ENCODE data around the gene LCA5L. TPM values are rescaled to one million over a fixed set of nuclear protein-coding genes. Genes with fewer than 3 reads are reported as not detected.

LCA5L gene
- not detected for polyA plus RNA-seq

DNA sequence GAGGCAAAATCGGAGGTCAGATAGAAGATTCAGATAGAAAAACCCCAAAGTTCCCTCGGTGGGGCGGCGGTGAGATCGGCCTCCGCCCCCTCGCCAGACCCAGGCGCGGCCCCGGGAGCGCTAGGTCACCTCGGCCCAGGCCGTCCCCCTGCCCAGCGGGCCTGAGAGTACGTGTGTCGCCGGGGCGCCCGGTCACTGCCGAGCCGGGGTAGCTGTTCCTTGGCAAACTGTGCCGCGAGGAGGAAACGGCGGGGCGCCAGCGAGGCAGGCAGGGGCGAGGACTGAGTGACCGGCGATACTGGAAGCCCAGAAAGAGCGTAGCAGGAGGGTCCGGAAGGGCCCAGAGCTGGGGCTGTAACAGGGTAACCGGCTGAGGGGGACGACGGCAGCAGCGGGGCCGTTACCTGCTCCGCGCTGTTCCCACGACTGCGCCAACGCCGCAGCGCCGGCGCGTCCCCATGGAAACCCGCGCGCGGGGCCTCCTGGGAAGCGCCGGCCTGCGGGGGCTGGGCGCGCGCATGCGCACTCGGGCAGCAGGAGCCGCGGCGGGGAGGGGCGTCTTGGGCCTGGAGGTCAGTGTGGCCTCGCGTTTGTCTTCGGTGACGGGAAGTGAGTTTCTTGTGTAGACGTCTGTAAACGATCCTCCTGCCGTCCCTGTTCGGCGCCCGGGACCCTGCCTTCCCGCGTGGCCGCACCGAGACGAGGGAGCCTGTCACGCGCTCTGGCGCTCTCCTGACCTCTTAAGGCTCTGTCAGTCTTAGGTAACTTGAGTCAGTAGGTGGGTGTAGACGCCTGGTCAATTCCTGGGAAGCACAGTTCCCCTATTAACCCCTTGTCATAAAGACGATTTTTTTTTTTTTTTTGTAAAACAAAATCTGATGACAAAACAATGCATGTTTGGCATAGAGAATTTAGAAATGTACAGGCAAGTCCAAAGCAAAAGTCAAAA is at the start of gene LCA5L:
Gene LCA5L (minus strand): TSS at position 458 of the 949 bp plus-strand sequence. CDS start 17,285 bp downstream, outside the sequence.
- Mint-ChIP-seq H3K4me3 (peak within 1 kb of the TSS; percentile 89 to 99 (median 96)), H3K9me3 (no peaks in the 10 kb centered on the region), H3K27ac (peak within 1 kb of the TSS; percentile 92 to 98 (median 97)), H3K4me1 (peaks cover 10 to 16% (median 10%) of the 10 kb centered on the region in 3 donors), H3K36me3 (no peaks in the 10 kb centered on the region), H3K27me3 (peaks cover 11% of the 10 kb centered on the region)

GRCh38 chr21:39489380-39489924 is 43.9 kb upstream of the LCA5L start:
- Mint-ChIP-seq H3K36me3 (peaks cover 10% of the 10 kb centered on the region), H3K27ac (no peak overlapping the region), H3K4me1 (no peaks in the 10 kb centered on the region), H3K9me3 (peaks cover 0 to 9% (median 3%) of the 10 kb centered on the region in 3 donors), H3K4me3 (no peak overlapping the region), H3K27me3 (no peaks in the 10 kb centered on the region)

GRCh38 chr21:39484711-39485276 is 39.2 kb upstream of the LCA5L start:
- peaks cover 4% of the 10 kb centered on the region for H3K36me3 Mint-ChIP-seq
- no peaks in the 10 kb centered on the region for H3K27me3 Mint-ChIP-seq

GRCh38 chr21:39483917-39484316 is 38.3 kb upstream of the LCA5L start:
- no peaks in the 10 kb centered on the region for H3K27me3 Mint-ChIP-seq
- no peaks in the 10 kb centered on the region for H3K4me1 Mint-ChIP-seq
- H3K36me3 Mint-ChIP-seq: peaks cover 4% of the 10 kb centered on the region
- no peaks in the 10 kb centered on the region for H3K9me3 Mint-ChIP-seq
- no peak overlapping the region for H3K4me3 Mint-ChIP-seq
- no peak overlapping the region for H3K27ac Mint-ChIP-seq

More at GRCh38 chr21:39484711-39485276, 39.2 kb upstream of the LCA5L start:
- Mint-ChIP-seq H3K4me3 (no peak overlapping the region), H3K4me1 (no peaks in the 10 kb centered on the region), H3K9me3 (no peaks in the 10 kb centered on the region), H3K27ac (no peak overlapping the region)

DNA sequence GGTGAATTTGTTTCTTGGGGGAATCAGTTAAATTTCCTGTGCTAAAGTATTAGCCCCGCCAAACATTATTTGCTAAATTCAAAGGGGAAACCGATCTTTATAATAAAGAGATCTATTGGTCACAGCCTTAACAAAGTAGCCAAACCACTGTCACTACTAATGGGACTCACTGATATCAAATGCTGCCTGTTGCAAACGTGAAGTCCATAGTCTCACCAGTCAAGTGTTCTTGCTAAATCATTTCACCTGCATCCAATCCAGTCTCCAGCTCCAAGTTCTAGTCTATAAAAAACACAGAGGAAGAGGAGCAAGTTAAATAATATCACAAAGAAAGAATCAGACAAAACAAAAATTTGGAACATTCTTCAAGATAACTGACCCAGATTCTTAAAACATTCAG is 36.3 kb upstream of the LCA5L start:
- H3K4me3 Mint-ChIP-seq: no peak overlapping the region
- H3K4me1 Mint-ChIP-seq: no peaks in the 10 kb centered on the region
- no peaks in the 10 kb centered on the region for H3K27me3 Mint-ChIP-seq
- H3K36me3 Mint-ChIP-seq: peaks cover 4% of the 10 kb centered on the region
- no peak overlapping the region for H3K27ac Mint-ChIP-seq
- no peaks in the 10 kb centered on the region for H3K9me3 Mint-ChIP-seq

DNA sequence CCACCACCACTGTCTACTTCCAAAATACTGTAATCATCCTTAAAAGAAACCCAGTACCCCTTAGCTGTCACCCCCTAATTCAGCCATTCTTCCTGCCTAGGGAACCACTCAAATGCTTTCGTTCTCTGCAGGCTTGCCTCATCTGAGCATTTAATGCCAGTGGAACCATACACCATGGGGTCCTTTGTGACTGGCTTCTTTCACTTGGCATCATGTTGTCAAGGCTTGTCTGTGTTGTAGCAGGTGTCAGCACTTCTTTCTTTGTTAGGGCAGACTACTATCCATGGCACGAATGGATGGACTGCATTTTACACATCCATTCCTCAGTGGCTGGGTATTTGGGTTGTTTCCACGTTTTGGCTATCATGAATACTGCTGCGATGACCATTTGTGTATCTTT is 34.7 kb upstream of the LCA5L start:
- no peaks in the 10 kb centered on the region for H3K4me1 Mint-ChIP-seq
- H3K27ac Mint-ChIP-seq: no peak overlapping the region
- H3K4me3 Mint-ChIP-seq: no peak overlapping the region
- peaks cover 4% of the 10 kb centered on the region for H3K27me3 Mint-ChIP-seq
- H3K9me3 Mint-ChIP-seq: no peaks in the 10 kb centered on the region
- H3K36me3 Mint-ChIP-seq: peaks cover 6% of the 10 kb centered on the region

GRCh38 chr21:39479814-39480182 is 34.2 kb upstream of the LCA5L start:
- Mint-ChIP-seq H3K9me3 (no peaks in the 10 kb centered on the region), H3K4me3 (no peak overlapping the region), H3K36me3 (peaks cover 6% of the 10 kb centered on the region), H3K4me1 (no peaks in the 10 kb centered on the region), H3K27ac (no peak overlapping the region), H3K27me3 (peaks cover 4% of the 10 kb centered on the region)

GRCh38 chr21:39479164-39479813 is 33.7 kb upstream of the LCA5L start:
- Mint-ChIP-seq H3K4me3 (no peak overlapping the region), H3K36me3 (peaks cover 6% of the 10 kb centered on the region), H3K4me1 (no peaks in the 10 kb centered on the region), H3K27me3 (peaks cover 4% of the 10 kb centered on the region), H3K9me3 (no peaks in the 10 kb centered on the region), H3K27ac (no peak overlapping the region)

GRCh38 chr21:39474611-39475010 is 29.0 kb upstream of the LCA5L start:
- Mint-ChIP-seq H3K27ac (no peak overlapping the region), H3K36me3 (peaks cover 12% of the 10 kb centered on the region), H3K4me3 (no peak overlapping the region), H3K9me3 (no peaks in the 10 kb centered on the region), H3K4me1 (no peaks in the 10 kb centered on the region), H3K27me3 (peaks cover 6% of the 10 kb centered on the region)

DNA sequence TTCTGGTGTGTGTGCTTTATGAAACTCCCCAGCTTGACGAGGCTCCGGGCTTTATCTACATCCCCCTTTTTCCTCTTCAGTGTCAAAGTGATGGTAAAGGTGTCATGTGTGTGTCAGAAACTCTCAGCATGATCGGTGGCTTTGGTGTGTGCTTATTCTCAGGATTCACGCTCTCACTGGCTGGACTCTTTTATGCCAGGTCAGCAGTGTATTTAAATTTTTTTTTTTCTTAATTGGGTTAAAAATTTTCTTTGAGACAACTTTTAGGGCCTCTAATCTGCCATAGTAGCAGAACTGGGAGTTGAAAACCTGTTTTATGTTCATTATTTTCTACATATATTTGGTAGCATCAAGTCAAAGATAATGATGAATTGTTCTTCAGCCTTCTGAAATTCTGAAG is 27.2 kb upstream of the LCA5L start:
- no peaks in the 10 kb centered on the region for H3K4me1 Mint-ChIP-seq
- H3K36me3 Mint-ChIP-seq: peaks cover 10% of the 10 kb centered on the region
- no peak overlapping the region for H3K4me3 Mint-ChIP-seq
- H3K9me3 Mint-ChIP-seq: no peaks in the 10 kb centered on the region
- H3K27me3 Mint-ChIP-seq: peaks cover 6% of the 10 kb centered on the region
- H3K27ac Mint-ChIP-seq: no peak overlapping the region

DNA sequence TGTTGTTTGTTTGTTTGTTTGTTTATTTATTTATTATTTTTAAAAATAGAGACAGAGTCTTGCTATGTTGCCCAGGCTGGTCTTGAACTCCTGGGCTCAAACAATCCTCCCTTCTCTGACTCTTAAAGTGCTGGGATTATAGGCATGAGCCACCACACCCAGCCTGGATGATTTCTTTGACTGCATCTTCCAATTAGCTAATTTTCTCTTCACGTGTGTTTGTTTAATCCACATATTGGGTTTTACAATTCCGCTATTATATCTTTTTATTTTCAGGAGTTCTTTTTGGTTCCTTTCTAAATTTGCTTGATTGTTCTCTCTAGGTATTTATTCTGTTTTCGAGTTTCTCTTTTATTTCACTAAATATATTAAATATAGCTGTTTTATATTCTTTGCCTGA is 26.0 kb upstream of the LCA5L start:
- Mint-ChIP-seq H3K27ac (no peak overlapping the region), H3K27me3 (peaks cover 6% of the 10 kb centered on the region), H3K4me3 (no peak overlapping the region), H3K36me3 (peaks cover 12% of the 10 kb centered on the region), H3K9me3 (no peaks in the 10 kb centered on the region), H3K4me1 (no peaks in the 10 kb centered on the region)

GRCh38 chr21:39468559-39468958 is 23.0 kb upstream of the LCA5L start:
- peaks cover 16% of the 10 kb centered on the region for H3K36me3 Mint-ChIP-seq
- H3K9me3 Mint-ChIP-seq: peaks cover 0 to 3% (median 2%) of the 10 kb centered on the region in 3 donors
- no peak overlapping the region for H3K4me3 Mint-ChIP-seq
- H3K27me3 Mint-ChIP-seq: peaks cover 2% of the 10 kb centered on the region
- H3K4me1 Mint-ChIP-seq: no peaks in the 10 kb centered on the region
- H3K27ac Mint-ChIP-seq: no peak overlapping the region

DNA sequence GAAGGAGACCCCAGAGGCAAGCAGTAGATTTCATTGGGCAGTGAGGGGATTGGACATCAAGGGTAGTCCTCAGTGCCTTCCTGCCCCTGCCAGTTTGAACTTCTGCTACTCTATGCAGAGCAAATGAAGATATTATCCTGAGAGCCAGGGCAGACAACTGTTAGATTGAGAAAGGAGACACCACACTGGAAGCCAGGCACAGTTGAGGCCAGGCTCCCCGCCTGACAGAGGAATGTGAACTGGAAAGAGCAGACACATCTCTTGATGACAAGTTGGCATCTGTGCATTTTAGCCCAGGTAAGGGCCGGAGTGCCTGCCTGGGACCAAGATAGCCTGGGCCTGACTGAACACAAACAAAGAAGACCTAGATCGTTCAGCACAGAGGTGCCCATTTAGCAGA is 22.2 kb upstream of the LCA5L start:
- Mint-ChIP-seq H3K27me3 (no peaks in the 10 kb centered on the region), H3K4me3 (no peak overlapping the region), H3K4me1 (no peaks in the 10 kb centered on the region), H3K9me3 (peaks cover 0 to 3% (median 2%) of the 10 kb centered on the region in 3 donors), H3K27ac (peak overlapping the region in 1 of 3 donors; percentile 20), H3K36me3 (peaks cover 19% of the 10 kb centered on the region)

DNA sequence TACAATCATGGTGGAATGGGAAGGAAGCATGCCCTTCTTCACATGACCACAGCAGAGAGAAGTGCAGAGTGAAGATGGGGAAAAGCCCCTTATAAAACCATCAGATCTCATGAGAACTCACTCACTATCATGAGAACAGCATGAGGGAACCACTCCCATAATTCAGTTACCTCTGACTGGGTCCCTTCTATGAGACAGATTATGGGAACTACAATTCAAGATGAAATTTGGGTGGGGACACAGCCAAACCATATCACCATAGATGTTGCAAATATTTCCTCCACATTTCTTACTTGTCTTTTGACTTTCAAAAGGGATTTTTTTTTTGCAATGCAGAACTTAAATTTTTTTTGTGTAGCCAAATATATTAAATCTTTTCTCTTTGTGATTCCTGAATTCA is 21.0 kb upstream of the LCA5L start:
- peaks cover 0 to 3% (median 2%) of the 10 kb centered on the region in 3 donors for H3K9me3 Mint-ChIP-seq

GRCh38 chr21:39463308-39463707 is 17.7 kb upstream of the LCA5L start:
- H3K27ac Mint-ChIP-seq: no peak overlapping the region
- peaks cover 0 to 3% (median 2%) of the 10 kb centered on the region in 3 donors for H3K9me3 Mint-ChIP-seq
- H3K36me3 Mint-ChIP-seq: peaks cover 14% of the 10 kb centered on the region
- H3K4me1 Mint-ChIP-seq: peaks cover 1 to 5% (median 3%) of the 10 kb centered on the region in 3 donors
- no peak overlapping the region for H3K4me3 Mint-ChIP-seq
- no peaks in the 10 kb centered on the region for H3K27me3 Mint-ChIP-seq

More for the DNA sequence above, 21.0 kb upstream of the LCA5L start:
- no peaks in the 10 kb centered on the region for H3K27me3 Mint-ChIP-seq
- no peak overlapping the region for H3K27ac Mint-ChIP-seq
- no peak overlapping the region for H3K4me3 Mint-ChIP-seq
- peaks cover 0 to 1% (median 0%) of the 10 kb centered on the region in 3 donors for H3K4me1 Mint-ChIP-seq
- peaks cover 19% of the 10 kb centered on the region for H3K36me3 Mint-ChIP-seq
